Panc1 (cell line): ENCODE data around the gene RPS16. TPM values are rescaled to one million over a fixed set of nuclear protein-coding genes. Genes with fewer than 3 reads are reported as not detected.

Experiments used
- ATAC-seq: fragments of 200-7000 bp; cut with Tn5 transposase; 2 replicates; pipeline ENCODE4 v1.9.1; 2020; ENCODE audit warnings: mild to moderate bottlenecking, moderate library complexity
- BruUV-seq: library from RNA; stranded (reverse); fragments of 400-500 nt; replicated peaks from 2 replicates; lab custom pipeline; 2021; lab: Mats Ljungman, UMichigan
- CTCF ChIA-PET: fragments of 300-600 bp; sonication (Branson Sonifier 250); formaldehyde crosslinking; loops from one replicate; lab custom pipeline; 2022; ENCODE audit warnings: antibody characterized with exemption; lab: Charles Lee
- POLR2A ChIA-PET: fragments of 300-600 bp; sonication (Branson Sonifier 250); formaldehyde crosslinking; loops from one replicate; lab custom pipeline; 2022; ENCODE audit warnings: antibody characterized with exemption; lab: Charles Lee
- DNase-seq: peaks from one replicate; pipeline ENCODE4 v3.0.0-alpha.2; 2010; ENCODE audit warnings: low read depth, low spot score
- H3K27ac ChIP-seq: 2 replicates; pipeline ENCODE4 v1.5.1; 2011; ENCODE audit warnings: mild to moderate bottlenecking, low read length, inconsistent platforms
- H3K27me3 ChIP-seq: fragments of 200-500 bp; sonication (Bioruptor generic); 2 replicates; pipeline ENCODE4 v1.6.0; 2014; ENCODE audit warnings: low read length, inconsistent platforms; ENCODE audit not compliant: control insufficient read depth, insufficient read depth
- H3K36me3 ChIP-seq: fragments of 200-500 bp; sonication (Bioruptor generic); 2 replicates; pipeline ENCODE4 v1.5.1; 2014; ENCODE audit warnings: inconsistent platforms, mild to moderate bottlenecking, low read length, moderate library complexity; ENCODE audit not compliant: control insufficient read depth, insufficient read depth
- H3K4me1 ChIP-seq: 2 replicates; pipeline ENCODE4 v1.5.1; 2011; ENCODE audit warnings: inconsistent platforms, mild to moderate bottlenecking, low read length, moderate library complexity; ENCODE audit not compliant: control insufficient read depth, insufficient read depth
- H3K4me3 ChIP-seq, 2 experiments: 2 replicates each; pipeline ENCODE4 v1.5.1; 2011 to 2012; ENCODE audit warnings: low read depth in 2 of 2, low read length in 2 of 2, mild to moderate bottlenecking in 2 of 2, inconsistent platforms in 1 of 2, moderate library complexity in 1 of 2
- H3K9me3 ChIP-seq: fragments of 200-500 bp; sonication (Bioruptor generic); 2 replicates; pipeline ENCODE4 v1.5.1; 2014; ENCODE audit warnings: low read depth, mild to moderate bottlenecking, inconsistent platforms, low read length, moderate library complexity; ENCODE audit not compliant: control insufficient read depth, insufficient read depth
- CTCF ChIP-seq: fragments of 450-650 bp; IDR thresholded peaks from 2 replicates; pipeline ENCODE4 v1.5.1; 2017; ENCODE audit warnings: mild to moderate bottlenecking
- POLR2AphosphoS5 ChIP-seq: IDR thresholded peaks from 2 replicates; pipeline ENCODE4 v1.6.1; 2012; ENCODE audit warnings: mild to moderate bottlenecking, low read depth, low read length, moderate library complexity
- REST ChIP-seq, 2 experiments: IDR thresholded peaks; 2 replicates each; pipeline ENCODE4 v1.6.1; 2011 to 2012; ENCODE audit warnings: low read depth in 2 of 2, control low read depth in 1 of 2, low read length in 1 of 2, mild to moderate bottlenecking in 1 of 2, moderate library complexity in 1 of 2; ENCODE audit not compliant: insufficient read depth in 1 of 2
- SIN3A ChIP-seq: IDR thresholded peaks from 2 replicates; pipeline ENCODE4 v1.6.1; 2012; ENCODE audit warnings: low read depth, mild to moderate bottlenecking, low read length, moderate library complexity, borderline replicate concordance; ENCODE audit not compliant: insufficient read depth
- in situ Hi-C: cut with HindIII; loops from 2 replicates; pipeline ENCODE4 v1.10.0; 2016; ENCODE audit warnings: low sequenced_read_pairs, low pct_unique_long_range_greater_than_20kb
- intact Hi-C: fragments of 100-400 bp; cut with micrococcal nuclease; formaldehyde crosslinking; loops from one replicate; pipeline ENCODE4 v1.10.0; 2022; ENCODE audit not compliant: unreplicated experiment
- total RNA-seq: library from RNA; stranded (reverse); gene quantifications from one replicate; pipeline ENCODE4 v1.2.1, GENCODE V29; 2021; ENCODE audit not compliant: unreplicated experiment

RPS16 gene
- total RNA-seq, 1 experiment from 2014 or later = 27,832 TPM

- BruUV-seq = no TSS peak
- Histone ChIP-seq H3K27me3 (no peaks in the 10 kb centered on the region), H3K36me3 (peaks cover 27% of the 10 kb centered on the region), H3K4me1 (peaks cover 83% of the 10 kb centered on the region), H3K27ac (peak overlapping the region; percentile 84), H3K9me3 (no peaks in the 10 kb centered on the region), H3K4me3 (peak overlapping the region in 1 of 2 experiments; percentile 58; a peak in 2 of 4 replicates)
- DNase-seq = no peak
- POLR2A ChIA-PET = interaction anchor here (0.5 to 5.9 kb wide), 26 partner anchors 8 to 786 kb away, joined by 3 to 524 read pairs (median 4); partner anchors contain the start of genes PLEKHG2, SUPT5H, TIMM50 and TTC9B
- intact Hi-C loops (no loop called here), in situ Hi-C loops (no loop called here)
- CTCF ChIA-PET = interaction anchor here (0.6 to 2.6 kb wide), 6 partner anchors 8 to 402 kb away, joined by 3 to 14 read pairs (median 6); partner anchors contain the start of genes PLEKHG2 and SAMD4B
- TF ChIP-seq REST (IDR thresholded peaks at IDR 0.05; ENCODE audit: insufficient read depth in 1 of 2, low read depth in 2 of 2, low read length in 1 of 2) = no peak
- ATAC-seq = no peak
Observed at GRCh38 chr19:39432677-39433025, 3.1 kb downstream of the RPS16 start.

DNA sequence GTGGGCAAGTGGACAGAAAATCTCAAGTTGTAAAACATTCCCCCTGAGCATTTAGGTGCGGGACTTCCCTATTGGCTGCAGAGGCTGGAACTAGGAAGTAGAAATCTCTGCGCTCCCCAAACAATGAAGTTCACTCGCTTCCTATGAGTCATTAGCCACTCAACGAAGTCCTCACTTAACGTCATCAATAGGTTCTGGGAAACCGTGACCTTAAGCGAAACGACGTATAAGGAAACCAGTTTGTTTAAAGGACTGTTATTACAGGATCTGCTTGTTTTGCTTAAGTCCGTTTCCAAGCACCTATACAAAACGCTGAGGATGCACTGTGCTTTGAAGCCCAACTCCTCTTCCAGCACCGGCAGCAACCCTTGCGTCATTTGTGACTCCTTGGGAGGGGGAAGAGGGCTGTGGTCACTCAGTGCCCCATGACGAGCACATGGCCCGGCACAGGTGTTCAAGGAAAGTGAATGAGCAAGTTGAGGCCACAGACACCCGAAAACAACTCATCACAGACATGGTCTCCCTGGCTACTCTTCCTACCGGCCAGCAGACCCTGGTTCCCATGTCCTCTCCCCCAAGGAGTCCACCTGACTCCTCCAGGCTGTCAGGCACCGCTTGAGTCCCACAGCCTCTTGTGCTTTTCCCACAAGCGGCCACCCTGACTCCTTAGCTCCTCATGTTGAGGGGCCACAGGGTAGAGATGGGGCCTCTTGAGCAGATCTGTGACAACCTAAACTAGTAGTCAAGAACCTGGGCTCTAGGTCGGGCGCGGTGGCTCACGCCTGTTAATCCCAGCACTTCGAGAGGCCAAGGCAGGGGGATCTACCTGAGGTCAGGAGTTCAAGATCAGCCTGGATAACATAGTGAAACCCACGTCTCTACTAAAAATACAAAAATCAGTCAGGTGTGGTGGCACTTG, 4.8 kb downstream of the RPS16 start:
- ChIA-PET CTCF (interaction anchor here (0.5 to 7.9 kb wide), 12 partner anchors 9 to 682 kb away, joined by 3 to 147 read pairs (median 6); partner anchors contain the start of gene PLEKHG2), POLR2A (interaction anchor here (0.5 to 5.9 kb wide), 33 partner anchors 7 to 1032 kb away, joined by 3 to 524 read pairs (median 8); partner anchors contain the start of genes DYRK1B, EID2B, MED29 and PAF1)
- intact Hi-C loops = loop anchor here (1.0 kb wide), 1 partner anchor 19 kb away; the partner anchor contains the start of gene PLEKHG2
- Histone ChIP-seq H3K4me1 (peaks cover 85% of the 10 kb centered on the region), H3K36me3 (peaks cover 27% of the 10 kb centered on the region), H3K27ac (peak overlapping the region; percentile 86), H3K27me3 (no peaks in the 10 kb centered on the region), H3K9me3 (no peaks in the 10 kb centered on the region), H3K4me3 (peak overlapping the region; percentile 0 to 24; a peak in 3 of 4 replicates)
- no TSS peak for BruUV-seq
- ATAC-seq = peak; percentile 67
- in situ Hi-C loops = no loop called here
- TF ChIP-seq SIN3A (no peak), CTCF (no peak), POLR2AphosphoS5 (no peak)
- DNase-seq = peak; percentile 100
